NT2/D1 (cell line): Measurements from ENCODE around the gene DCDC2C.

Experiments
- DNase-seq: peaks from one replicate; pipeline ENCODE4 v3.0.0-alpha.2; 2011; ENCODE audit warnings: low read depth, low spot score
- H3K27me3 ChIP-seq: 2 replicates; pipeline ENCODE4 v1.6.0; 2011; ENCODE audit warnings: mild to moderate bottlenecking; ENCODE audit not compliant: insufficient read length, insufficient read depth
- H3K36me3 ChIP-seq: 2 replicates; pipeline ENCODE4 v1.6.1; 2011; ENCODE audit warnings: mild to moderate bottlenecking, low read length, mixed read lengths; ENCODE audit not compliant: insufficient read depth, insufficient read length
- H3K4me1 ChIP-seq: 2 replicates; pipeline ENCODE4 v1.5.1; 2011; ENCODE audit not compliant: insufficient read depth, insufficient read length
- H3K4me3 ChIP-seq: 2 replicates; pipeline ENCODE4 v1.5.1; 2011; ENCODE audit warnings: low read depth; ENCODE audit not compliant: insufficient read length
- H3K9ac ChIP-seq: 2 replicates; pipeline ENCODE4 v1.6.0; 2011; ENCODE audit warnings: low read depth; ENCODE audit not compliant: insufficient read length
- H3K9me3 ChIP-seq: 2 replicates; pipeline ENCODE4 v1.5.1; 2011; ENCODE audit warnings: mild to moderate bottlenecking, low read length; ENCODE audit not compliant: insufficient read depth
- SUZ12 ChIP-seq: IDR thresholded peaks from 2 replicates; pipeline ENCODE4 v1.6.1; 2011; ENCODE audit not compliant: insufficient read length, insufficient read depth; ENCODE audit errors: extremely low read depth
- YY1 ChIP-seq: IDR thresholded peaks from 2 replicates; pipeline ENCODE4 v1.6.1; 2011; ENCODE audit not compliant: insufficient read length, insufficient read depth
- ZNF274 ChIP-seq: IDR thresholded peaks from 2 replicates; pipeline ENCODE4 v1.6.1; 2011; ENCODE audit warnings: mild to moderate bottlenecking, low read depth, low read length

The DCDC2C gene

GRCh38 chr2:3751251-3751650 is 47.9 kb downstream of the DCDC2C start:
- Histone ChIP-seq H3K9me3 (no peaks in the 10 kb centered on the region; the same call in 1 of the 2 replicates), H3K9ac (no peak overlapping the region), H3K4me1 (no peaks in the 10 kb centered on the region), H3K36me3 (no peaks in the 10 kb centered on the region), H3K27me3 (no peaks in the 10 kb centered on the region), H3K4me3 (no peak overlapping the region)
- no peak for DNase-seq
- no peak for TF ChIP-seq SUZ12
- TF ChIP-seq ZNF274, result no peak
- TF ChIP-seq YY1, result no peak

- H3K36me3 ChIP-seq, result no peaks in the 10 kb centered on the region
- no peak for DNase-seq
- no peak for TF ChIP-seq ZNF274
- no peak for TF ChIP-seq YY1
- TF ChIP-seq SUZ12, result no peak
- H3K4me3 ChIP-seq, result no peak overlapping the region
- no peaks in the 10 kb centered on the region for H3K27me3 ChIP-seq
- no peaks in the 10 kb centered on the region for H3K4me1 ChIP-seq
- no peak overlapping the region for H3K9ac ChIP-seq
- H3K9me3 ChIP-seq, result no peaks in the 10 kb centered on the region; the same call in 1 of the 2 replicates
Observed at GRCh38 chr2:3751806-3752205, 48.4 kb downstream of the DCDC2C start.

GRCh38 chr2:3752376-3752775 is 49.0 kb downstream of the DCDC2C start:
- Histone ChIP-seq H3K4me3 (no peak overlapping the region), H3K27me3 (no peaks in the 10 kb centered on the region), H3K36me3 (no peaks in the 10 kb centered on the region), H3K9ac (no peak overlapping the region), H3K9me3 (no peaks in the 10 kb centered on the region; the same call in 1 of the 2 replicates), H3K4me1 (no peaks in the 10 kb centered on the region)
- no peak for TF ChIP-seq ZNF274
- TF ChIP-seq YY1, result no peak
- no peak for TF ChIP-seq SUZ12
- no peak for DNase-seq

- H3K36me3 ChIP-seq, result no peaks in the 10 kb centered on the region
- no peaks in the 10 kb centered on the region for H3K27me3 ChIP-seq
- H3K9me3 ChIP-seq, result no peaks in the 10 kb centered on the region; the same call in 1 of the 2 replicates
- H3K9ac ChIP-seq, result no peak overlapping the region
- no peak overlapping the region for H3K4me3 ChIP-seq
- no peaks in the 10 kb centered on the region for H3K4me1 ChIP-seq
- no peak for DNase-seq
- TF ChIP-seq SUZ12 (no peak), ZNF274 (no peak), YY1 (no peak)
Observed at GRCh38 chr2:3753561-3753960, 50.2 kb downstream of the DCDC2C start.

GRCh38 chr2:3754280-3754679 is 50.9 kb downstream of the DCDC2C start:
- peak; percentile 32 for DNase-seq
- H3K4me1 ChIP-seq, result no peaks in the 10 kb centered on the region
- no peaks in the 10 kb centered on the region for H3K36me3 ChIP-seq
- TF ChIP-seq SUZ12 (no peak), YY1 (no peak), ZNF274 (no peak)
- H3K9me3 ChIP-seq, result no peaks in the 10 kb centered on the region; the same call in 1 of the 2 replicates
- no peak overlapping the region for H3K9ac ChIP-seq
- H3K4me3 ChIP-seq, result no peak overlapping the region
- no peaks in the 10 kb centered on the region for H3K27me3 ChIP-seq

- no peaks in the 10 kb centered on the region; the same call in 1 of the 2 replicates for H3K9me3 ChIP-seq
- H3K4me1 ChIP-seq, result no peaks in the 10 kb centered on the region
- no peak overlapping the region for H3K4me3 ChIP-seq
- no peak overlapping the region for H3K9ac ChIP-seq
- DNase-seq, result no peak
- no peaks in the 10 kb centered on the region for H3K36me3 ChIP-seq
- H3K27me3 ChIP-seq, result no peaks in the 10 kb centered on the region
- TF ChIP-seq ZNF274 (no peak), YY1 (no peak), SUZ12 (no peak)
Observed at GRCh38 chr2:3754795-3755194, 51.4 kb downstream of the DCDC2C start.

GRCh38 chr2:3755277-3755676 is 51.9 kb downstream of the DCDC2C start:
- TF ChIP-seq SUZ12, result no peak
- no peak for TF ChIP-seq YY1
- no peak for TF ChIP-seq ZNF274
- Histone ChIP-seq H3K27me3 (no peaks in the 10 kb centered on the region), H3K4me3 (no peak overlapping the region), H3K36me3 (no peaks in the 10 kb centered on the region), H3K9ac (no peak overlapping the region), H3K9me3 (no peaks in the 10 kb centered on the region; the same call in 1 of the 2 replicates), H3K4me1 (no peaks in the 10 kb centered on the region)
- no peak for DNase-seq

- TF ChIP-seq YY1, result no peak
- no peak for TF ChIP-seq ZNF274
- TF ChIP-seq SUZ12, result no peak
- no peak overlapping the region for H3K9ac ChIP-seq
- no peaks in the 10 kb centered on the region; the same call in 1 of the 2 replicates for H3K9me3 ChIP-seq
- DNase-seq, result no peak
- H3K27me3 ChIP-seq, result no peaks in the 10 kb centered on the region
- no peaks in the 10 kb centered on the region for H3K4me1 ChIP-seq
- H3K4me3 ChIP-seq, result no peak overlapping the region
- no peaks in the 10 kb centered on the region for H3K36me3 ChIP-seq
Observed at GRCh38 chr2:3756306-3756705, 52.9 kb downstream of the DCDC2C start.
